Putamen (tissue), 1 donor: ENCODE data around the gene ABCF3.
"Not testable (repeated sequence)": the region's sequence is repeated elsewhere in the genome, so short reads cannot be mapped to it uniquely, and the experiment has no call there.

Experiments used
- DNase-seq: peaks from one replicate; pipeline ENCODE4 v3.0.0-alpha.2; 2016; ENCODE audit warnings: low spot score

Gene ABCF3, protein sequence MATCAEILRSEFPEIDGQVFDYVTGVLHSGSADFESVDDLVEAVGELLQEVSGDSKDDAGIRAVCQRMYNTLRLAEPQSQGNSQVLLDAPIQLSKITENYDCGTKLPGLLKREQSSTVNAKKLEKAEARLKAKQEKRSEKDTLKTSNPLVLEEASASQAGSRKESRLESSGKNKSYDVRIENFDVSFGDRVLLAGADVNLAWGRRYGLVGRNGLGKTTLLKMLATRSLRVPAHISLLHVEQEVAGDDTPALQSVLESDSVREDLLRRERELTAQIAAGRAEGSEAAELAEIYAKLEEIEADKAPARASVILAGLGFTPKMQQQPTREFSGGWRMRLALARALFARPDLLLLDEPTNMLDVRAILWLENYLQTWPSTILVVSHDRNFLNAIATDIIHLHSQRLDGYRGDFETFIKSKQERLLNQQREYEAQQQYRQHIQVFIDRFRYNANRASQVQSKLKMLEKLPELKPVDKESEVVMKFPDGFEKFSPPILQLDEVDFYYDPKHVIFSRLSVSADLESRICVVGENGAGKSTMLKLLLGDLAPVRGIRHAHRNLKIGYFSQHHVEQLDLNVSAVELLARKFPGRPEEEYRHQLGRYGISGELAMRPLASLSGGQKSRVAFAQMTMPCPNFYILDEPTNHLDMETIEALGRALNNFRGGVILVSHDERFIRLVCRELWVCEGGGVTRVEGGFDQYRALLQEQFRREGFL

DNA sequence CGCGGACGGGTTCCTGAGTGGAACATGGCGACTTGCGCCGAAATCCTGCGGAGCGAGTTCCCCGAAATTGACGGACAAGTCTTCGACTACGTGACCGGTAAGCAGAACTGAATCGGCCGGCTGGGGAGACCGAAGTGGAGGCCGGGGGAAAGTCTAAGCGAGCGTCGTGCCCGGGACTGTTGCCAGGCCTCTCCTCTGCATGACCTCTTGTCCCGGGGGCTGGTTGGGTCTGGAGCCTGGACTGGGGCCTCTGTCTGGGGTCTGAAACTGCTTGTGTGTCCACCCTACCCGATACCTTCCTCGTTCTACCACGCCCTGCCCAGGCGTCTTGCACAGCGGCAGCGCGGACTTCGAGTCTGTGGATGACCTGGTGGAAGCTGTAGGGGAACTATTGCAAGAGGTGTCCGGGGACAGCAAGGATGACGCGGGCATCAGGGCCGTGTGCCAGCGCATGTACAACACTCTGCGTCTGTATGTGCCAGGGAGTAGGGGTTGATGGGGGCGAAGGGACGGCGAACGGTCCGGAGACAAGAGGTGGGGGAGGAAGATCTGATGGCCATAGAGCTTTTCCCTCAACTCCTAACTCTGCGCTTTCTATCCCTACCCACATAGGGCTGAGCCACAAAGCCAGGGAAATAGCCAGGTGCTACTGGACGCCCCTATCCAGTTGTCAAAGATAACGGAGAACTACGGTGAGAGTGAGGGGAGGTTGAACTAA is at the start of gene ABCF3:
TSS of gene ABCF3 (plus strand) at position 16 of the 718 bp plus-strand sequence. CDS start at position 25, 9 bp downstream.
- no peak for DNase-seq

- DNase-seq: no peak
Observed at GRCh38 chr3:184140436-184140835, 45.6 kb upstream of the ABCF3 start.

- DNase-seq: no peak
Observed at GRCh38 chr3:184142199-184142598, 43.8 kb upstream of the ABCF3 start.

GRCh38 chr3:184143327-184143726 is 42.7 kb upstream of the ABCF3 start:
- DNase-seq: no peak

- DNase-seq: no peak
Observed at GRCh38 chr3:184144505-184144904, 41.5 kb upstream of the ABCF3 start.

DNA sequence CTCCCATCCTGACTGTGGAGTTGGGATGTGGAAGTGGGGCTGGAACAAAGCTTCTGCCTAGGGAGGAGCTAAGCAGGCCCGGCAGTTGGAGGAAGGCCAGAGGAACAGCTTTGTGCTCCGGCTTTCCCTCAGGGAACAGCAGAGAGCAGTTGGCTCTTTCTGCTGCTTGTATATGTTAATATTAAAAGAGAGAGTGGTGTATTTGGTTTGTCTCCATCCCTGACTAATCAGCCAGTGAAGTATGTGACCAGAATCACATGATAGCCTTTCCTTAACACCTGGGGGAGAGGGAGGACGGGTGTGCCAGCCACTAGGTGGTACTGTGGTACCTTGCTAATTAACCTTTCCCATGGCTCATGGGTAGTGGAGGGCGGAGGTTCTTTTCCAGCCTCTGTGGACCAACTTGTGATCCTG is 40.9 kb upstream of the ABCF3 start:
- DNase-seq: no peak

- DNase-seq: no peak
Observed at GRCh38 chr3:184145751-184146270, 40.2 kb upstream of the ABCF3 start.

DNA sequence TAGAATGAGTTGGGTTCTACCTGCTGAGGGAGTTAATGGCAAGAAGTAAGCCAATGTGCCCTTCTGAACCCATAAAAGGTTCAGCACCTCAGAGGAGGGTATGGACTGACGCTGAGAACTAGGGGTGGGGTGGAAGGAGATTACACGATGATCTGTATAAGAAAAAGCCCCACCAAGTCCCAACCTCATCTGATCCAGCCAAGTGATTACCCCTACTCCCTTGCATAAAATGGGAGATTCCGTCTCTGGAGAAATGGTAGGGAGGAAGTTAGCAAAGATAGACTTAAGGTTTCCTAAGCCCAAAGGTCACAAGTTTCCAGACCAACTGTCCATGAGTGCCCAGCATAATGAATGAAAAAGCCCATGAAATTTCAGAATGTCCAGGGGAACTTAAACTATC is 37.9 kb upstream of the ABCF3 start:
- DNase-seq: no peak

- DNase-seq: no peak
Observed at GRCh38 chr3:184149123-184149522, 36.9 kb upstream of the ABCF3 start.

DNA sequence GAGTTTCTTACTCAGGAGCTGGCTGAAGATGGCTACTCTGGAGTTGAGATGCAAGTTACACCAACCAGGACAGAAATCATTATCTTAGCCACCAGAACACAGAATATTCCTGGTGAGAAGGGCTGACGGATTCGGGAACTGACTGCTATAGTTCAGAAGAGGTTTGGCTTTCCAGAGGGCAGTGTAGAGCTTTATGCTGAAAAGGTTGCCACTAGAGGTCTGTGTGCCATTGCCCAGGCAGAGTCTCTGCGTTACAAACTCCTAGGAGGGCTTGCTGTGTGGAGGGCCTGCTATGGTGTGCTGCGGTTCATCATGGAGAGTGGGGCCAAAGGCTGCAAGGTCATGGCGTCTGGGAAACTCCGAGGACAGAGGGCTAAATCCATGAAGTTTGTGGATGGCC is 36.2 kb upstream of the ABCF3 start:
- not testable (repeated sequence) for DNase-seq

GRCh38 chr3:184154885-184155643 is 30.9 kb upstream of the ABCF3 start, which contains the start of gene DVL3:
DVL3 (plus strand) TSS chr3:184155377; CDS start chr3:184155636, 259 bp downstream.
- peak; percentile 71 for DNase-seq

DNA sequence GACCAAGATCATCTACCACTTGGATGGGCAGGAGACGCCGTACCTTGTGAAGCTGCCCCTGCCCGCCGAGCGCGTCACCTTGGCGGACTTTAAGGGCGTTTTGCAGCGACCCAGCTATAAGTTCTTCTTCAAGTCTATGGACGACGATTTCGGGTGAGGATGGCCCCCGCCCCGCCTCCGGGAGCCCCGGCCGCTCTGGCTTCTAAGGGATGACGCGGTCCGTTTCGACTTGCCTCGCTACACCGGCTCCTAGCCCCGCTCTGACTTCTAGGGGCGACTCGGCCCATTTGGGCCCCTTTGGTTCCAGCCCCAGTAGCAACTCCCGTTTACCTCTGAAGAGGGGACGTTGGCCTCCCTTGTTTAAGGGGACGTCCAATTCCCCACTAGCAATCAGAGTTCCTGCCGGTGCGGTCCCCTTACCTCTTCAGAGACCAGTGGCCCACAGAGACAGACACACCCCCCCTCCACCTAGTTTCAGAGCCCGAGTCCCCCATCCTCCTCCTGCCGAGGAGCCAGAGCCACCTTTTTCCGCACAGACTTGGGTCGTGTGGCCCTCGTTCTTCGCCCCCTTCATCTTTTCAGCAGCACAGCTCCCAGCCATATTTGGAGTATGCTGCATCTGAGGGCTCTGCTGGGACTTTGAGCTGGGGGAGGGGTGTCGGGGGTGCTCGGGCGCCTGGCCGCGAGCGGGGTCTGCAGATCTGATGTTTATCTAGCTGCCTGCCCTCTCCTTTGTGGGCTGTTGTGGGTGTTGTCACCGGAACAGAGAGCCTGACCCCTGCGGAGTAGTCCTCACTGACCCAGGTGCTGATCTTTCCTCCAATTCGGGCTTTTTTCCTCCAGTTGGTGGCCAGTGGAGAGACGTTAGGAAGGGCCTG is 30.1 kb upstream of the ABCF3 start:
- no peak for DNase-seq

DNA sequence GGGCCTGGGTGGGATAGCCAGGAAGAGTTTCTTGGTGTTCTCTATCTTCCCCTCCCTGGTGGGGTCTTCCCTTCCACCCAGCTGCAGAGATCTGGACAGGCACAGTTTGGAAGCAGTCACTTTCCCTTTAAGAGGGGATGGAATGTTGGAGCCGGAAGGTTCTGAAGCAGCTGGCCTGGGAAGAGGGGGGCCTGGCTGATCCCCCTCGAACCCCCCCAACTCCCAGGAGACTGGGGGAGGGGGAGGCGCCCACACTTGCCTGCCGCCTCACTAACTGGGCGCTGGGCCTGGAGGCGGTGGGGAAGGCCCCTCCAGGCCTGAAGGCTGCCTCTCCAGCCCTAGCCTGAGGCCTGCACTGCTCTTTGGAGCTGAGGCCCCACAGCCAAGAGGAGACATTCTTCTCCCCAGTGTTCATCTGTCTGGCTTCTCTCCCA is 29.5 kb upstream of the ABCF3 start:
- peak; percentile 50 for DNase-seq

DNA sequence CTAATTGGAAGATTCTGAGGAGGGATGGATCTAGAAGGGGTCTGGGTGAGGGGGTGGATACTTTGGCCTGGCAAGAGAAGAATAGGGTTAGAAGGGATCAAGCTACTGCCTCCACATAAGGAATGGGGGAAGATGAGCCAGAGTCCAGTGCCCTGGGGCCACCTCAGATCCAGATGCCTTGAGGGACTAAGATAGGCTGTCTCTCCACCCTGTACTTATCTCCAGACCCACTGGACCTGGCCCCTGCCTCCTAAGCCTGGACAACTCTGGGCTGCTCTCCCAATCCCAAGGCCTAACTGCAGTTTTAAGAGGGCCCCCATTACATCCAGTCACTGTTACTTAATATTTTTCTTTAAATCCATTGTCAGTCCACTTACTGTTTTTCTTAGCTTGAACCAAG is 28.8 kb upstream of the ABCF3 start:
- no peak for DNase-seq

DNA sequence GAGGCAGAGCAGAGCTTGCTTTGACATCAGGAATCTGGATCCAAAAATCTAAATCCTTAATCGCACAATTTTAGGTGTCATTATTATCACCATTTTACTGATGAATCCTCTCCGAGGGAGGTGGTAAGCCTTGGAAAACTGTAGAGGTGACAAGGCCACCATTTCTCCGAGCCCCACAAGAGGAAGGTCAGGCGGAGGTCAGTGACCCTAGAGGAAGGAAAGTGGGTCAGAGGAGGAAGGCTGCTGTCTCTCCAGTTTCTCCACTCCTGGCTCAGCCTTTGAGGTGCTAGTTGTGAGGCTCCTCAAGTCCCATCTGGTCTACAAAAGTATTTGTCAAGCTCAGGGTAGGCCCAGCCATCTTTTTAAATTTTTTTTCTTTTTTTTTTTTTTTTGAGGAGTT is 27.6 kb upstream of the ABCF3 start:
- DNase-seq: no peak

DNA sequence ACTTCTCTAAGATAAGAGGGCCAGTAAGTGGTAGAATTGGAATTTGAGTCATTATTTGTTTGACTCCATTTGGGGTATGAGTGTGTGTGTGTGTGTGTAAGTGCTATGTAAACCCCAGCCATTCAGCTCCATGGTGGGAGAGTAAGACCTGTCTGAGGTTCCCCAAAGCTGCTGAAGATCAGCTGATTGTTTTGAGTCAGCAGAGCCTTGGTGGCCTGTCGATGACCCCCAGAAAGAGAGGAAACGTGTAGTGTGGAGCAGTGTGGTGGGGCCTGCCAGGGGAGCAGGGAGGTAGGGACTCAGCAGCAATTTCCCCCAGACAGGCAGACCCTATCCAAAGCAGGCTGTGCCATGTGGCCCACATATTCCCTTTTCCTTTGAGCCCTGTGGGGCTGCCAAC is 25.5 kb upstream of the ABCF3 start:
- no peak for DNase-seq

DNA sequence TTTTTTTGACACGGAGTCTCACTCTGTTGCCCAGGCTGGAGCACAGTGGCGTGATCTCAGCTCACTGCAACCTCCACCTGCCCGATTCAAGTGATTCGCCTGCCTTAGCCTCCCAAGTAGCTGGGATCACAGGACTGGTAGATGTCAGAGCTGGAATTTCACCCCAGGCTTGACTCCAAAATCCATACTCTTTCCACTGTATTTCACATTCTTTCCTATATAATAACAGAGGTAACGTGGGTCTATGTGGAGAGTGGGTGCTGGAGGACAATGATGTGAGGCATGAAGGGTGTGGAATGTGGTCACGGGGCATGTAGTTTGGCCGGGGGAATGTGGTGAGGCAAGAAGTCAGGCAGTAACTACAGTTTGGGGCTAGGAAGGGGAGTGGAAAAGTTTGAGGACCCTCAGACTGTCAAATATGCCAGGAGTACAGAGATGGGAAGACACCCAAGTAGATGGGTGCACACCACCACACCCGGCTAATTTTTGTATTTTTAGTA is 23.4 kb upstream of the ABCF3 start:
- not testable (repeated sequence) for DNase-seq

- no peak for DNase-seq
Observed at GRCh38 chr3:184164648-184165330, 21.2 kb upstream of the ABCF3 start.

GRCh38 chr3:184165543-184165942 is 20.5 kb upstream of the ABCF3 start:
- DNase-seq: no peak

GRCh38 chr3:184166671-184167070 is 19.3 kb upstream of the ABCF3 start:
- no peak for DNase-seq
